NCI-H2171 treated with DMSO at 0.1 percent for 48 hours (cell line): Measurements from ENCODE around the gene OPN4.

ENCODE experiments used
- DNase-seq: peaks from one replicate; lab custom pipeline; 2025; lab: John Stamatoyannopoulos, UW

Gene OPN4

DNA sequence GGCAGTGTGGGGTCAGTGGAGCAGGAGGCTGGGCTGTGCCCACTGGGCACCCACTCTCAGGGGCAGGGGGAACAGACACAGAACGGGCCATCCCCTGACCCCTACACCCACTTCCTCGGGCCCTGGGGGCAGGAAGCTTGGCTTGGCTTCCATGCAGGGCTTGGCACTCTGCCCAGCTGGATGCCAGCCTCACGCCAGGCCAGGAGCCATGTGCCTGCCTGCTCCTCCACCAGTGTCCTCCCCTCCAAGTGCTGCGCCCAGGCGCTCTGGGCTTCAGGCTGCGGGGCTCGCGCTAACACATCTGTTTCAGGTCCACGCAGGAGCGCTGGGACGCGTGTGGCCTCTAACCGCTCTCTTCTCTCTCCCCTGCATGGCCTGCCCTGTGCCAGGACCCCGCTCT is 26.7 kb downstream of the OPN4 start:
- DNase-seq = no peak

DNA sequence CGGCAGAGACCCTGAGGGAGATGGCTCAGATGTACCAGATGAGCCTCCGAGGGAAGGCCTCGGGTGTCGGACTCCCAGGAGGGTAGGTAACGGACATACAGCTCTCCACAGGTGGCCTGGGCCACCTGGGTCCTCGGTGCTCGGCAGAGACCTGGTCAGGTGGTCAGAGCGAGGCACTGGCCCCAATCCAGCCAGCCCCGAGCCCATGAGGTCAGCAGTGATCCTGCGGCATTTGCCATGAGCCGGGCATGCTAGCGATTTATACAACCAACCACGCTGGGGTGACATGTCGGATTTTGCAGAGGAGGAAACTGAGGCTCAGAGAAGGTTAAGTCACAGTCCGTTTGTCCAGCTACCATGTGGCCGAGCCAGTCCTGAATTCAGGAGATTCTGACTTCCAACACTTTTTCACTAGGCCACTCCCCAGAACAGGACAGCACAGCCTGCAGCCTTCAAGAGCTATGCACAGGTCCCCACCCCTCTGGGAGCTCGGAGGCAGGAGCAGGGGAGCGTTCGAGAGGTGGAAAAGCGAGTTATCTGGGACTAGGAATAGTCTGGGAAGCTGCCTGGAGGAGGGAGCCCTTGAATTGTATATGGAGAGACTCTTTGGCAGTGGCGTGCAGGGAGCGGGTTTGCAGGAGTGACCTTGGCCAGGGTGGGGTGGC is 27.5 kb downstream of the OPN4 start:
- no peak for DNase-seq

DNA sequence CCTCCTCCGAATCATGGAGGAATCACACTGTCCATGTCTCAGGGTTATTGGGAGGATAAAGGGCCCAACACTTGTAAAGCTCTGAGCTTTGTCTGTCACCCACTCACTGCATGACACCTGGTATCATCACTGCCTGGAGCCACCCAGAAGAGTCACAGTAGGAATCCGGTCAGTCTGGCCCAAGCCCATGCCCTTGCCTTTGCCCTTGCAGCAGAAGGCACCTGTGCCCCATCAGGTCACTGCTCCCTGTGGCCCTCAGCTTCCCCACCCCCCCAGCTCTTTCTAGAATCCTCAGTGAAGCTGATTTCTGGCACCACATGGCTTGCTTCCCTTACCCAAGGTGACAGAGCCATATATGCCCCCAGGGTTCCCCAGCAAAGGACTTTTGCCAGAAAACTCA is 28.3 kb downstream of the OPN4 start:
- DNase-seq = no peak

DNA sequence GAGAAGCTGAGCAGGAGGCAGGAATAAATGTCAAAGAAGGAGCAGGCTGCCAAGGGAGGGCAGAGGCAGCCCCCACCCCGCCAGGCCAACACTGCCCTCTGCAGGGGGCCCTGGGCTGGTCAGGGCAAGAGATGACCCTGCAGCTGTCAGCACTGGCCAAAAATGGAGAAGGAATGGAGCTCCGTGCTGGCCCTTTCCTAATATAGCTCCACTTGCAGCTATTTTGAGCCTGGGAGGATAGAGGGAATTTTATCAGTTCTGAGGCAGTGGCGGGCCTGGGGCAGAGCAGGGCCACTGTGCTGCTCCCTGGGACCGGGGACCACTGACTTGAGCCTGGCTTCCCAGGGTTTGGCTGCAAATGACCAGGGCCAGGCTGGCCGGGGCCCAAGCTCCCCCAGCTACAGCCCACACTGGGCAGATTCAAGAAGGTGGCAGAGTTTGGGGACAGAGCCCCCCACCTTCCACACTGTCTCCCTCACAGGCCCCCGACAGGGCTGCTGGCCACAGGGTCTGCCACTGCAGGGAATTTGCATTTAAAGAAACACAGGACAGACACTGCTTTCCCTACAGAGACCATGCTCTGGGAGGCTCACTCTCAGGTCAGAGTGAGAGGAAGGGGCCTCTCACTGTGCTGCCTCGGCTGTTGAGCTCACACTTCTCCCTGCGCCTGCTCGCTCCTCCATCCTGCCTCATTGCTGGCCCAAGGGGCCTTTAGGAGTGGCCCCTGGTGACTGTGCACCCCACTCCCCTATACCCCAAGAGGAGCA is 30.2 kb downstream of the OPN4 start:
- no peak for DNase-seq

DNA sequence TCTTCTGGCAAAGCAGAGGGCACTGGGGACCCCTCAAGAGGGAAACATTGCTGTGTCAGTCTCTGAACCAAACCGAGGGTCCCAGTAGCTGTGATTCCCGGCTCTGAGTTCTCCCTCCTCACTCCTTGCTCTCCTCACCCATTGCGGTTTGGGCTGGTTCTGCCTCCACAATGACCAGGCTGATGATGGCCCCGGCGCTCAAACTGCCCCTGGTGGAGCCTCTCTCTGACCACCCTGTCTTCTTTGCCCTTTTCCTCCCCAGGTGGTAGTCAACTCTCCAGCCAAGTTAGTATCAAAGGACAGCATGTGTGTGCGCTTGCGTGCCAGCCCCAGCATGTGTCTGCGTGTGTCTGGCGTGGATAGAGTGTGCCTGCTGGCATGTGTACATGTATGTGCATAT is 31.1 kb downstream of the OPN4 start:
- no peak for DNase-seq

DNA sequence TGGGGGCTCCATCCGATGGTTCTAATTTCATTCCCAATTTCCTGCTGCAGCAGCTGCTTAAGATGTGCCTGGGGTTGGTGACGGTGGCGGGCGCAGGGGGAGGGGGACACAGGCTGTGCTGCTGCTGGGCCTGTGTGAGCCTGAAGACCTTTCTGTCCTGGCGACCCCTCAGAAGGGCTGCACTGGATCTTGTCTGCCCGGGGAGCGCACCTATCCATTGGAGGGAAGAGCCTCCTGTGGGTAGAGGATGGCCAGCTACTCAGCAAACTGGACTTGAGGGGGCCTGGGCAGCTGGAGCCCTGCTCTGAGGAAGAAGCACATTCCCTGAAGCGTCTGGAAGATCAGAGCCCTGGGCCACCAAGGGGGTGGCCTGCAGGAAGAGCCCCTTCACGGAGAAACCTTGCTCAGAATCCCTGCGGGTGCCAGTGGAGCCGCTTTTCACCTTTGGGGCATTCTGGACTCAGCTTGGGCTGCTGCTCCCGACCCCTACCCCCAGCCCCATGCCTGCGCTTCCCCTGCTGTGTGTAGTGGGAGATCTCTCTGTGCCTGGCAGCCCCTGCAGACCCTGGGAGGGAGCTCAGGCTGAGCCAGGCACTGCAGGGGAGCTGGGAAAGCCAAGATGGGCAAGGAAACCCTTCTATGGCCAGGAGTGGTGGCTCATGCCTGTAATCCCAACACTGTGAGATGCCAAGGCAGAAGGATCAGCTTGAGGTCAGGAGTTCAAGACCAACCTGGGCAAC is 31.7 kb downstream of the OPN4 start:
- no peak for DNase-seq

DNA sequence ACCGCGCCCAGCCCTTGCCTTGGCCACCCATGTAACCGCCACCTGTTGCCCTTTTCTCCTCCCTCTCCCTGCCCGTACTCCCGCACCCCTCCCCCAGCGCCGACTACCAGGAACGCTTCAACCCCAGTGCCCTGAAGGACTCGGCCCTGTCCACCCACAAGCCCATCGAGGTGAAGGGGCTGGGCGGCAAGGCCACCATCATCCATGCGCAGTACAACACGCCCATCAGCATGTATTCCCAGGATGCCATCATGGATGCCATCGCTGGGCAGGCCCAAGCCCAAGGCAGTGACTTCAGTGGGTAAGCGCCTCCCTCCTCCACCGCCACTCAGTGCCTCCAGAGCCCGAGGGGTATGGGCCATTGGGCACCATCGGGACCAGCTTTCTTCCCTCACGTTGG is 32.6 kb downstream of the OPN4 start:
- no peak for DNase-seq

DNA sequence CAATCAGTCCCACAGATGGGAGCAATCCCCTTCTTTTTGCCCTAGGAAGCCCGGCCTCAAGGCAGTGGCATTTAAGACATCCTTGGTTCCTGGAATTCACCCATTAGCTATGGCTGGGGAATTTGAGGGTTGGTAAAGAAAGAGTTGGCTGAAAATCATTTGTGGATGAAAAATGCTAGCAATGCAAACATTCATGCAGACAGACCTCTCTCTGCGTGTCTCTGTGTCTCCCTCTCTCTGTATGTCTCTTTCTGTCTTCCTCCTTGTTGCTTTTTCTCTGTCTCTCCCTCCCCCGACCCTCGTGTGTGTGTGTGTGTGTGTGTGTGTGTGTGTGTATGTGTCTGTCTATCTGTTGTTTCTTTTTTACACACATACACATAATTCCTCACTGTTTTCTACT is 33.4 kb downstream of the OPN4 start:
- no peak for DNase-seq

DNA sequence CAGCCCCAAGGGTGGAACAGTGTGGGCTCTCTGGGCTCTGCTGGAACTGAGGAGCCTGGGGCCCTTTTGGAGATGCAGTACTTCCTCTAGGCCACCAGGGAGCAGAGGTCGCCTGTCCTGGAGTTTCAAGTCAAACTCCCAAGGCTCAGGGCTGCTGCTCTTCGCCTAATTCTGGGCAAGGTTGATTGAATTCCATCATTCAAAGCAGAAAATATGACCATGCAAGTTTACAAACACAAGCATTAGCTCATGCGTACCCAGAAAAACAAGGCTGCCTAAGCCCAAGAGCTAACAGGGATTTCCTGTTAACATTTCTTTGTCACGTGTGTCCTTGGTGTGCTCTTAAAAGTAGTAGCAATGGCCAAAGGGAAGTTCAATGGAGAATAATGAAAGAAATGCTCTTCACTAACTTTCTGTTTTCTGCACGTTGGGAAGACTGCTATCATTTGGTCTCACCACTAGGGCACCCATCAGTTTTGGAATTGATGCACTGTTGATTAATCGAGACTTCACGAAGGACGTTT is 34.1 kb downstream of the OPN4 start:
- peak; percentile 55 for DNase-seq

DNA sequence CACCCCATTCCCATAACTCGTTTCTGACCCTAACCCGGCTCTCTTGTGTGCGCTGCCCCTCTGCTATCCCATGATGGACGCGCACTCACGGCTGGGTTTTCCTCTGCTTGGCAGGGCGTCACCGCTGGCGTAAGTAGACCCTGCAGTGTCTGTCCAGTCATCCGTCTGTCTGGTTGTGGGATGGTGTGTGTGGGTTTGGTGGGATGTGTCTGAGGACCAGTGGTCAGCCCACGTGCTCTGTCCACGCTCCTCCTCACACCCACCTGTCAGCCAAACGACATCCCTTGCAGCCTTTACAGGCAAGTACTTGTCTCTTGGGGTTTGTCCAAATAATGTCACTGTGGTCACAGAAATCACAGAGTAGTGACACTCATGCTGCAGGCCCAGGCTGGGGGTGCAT is 34.8 kb downstream of the OPN4 start:
- DNase-seq = no peak

DNA sequence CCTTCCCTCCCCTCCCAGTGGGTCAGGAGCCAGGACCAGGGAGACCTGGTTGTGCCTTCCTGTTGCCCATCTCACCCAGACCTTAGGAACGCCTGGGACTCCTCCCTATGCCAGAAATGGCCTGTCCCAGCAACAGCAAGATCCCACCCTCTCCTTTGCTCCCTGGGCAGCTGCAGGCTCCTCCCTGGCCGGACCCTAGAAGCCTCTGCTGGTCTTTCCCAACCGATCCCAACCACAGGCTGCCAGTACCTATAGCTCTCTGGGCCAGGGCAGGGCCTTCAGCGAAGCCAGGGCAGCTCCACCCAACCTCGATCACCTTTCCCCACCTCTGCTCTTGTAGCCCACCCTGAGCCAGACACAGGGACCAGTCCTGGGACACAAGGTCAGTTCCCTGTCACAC is 35.9 kb downstream of the OPN4 start:
- no peak for DNase-seq

DNA sequence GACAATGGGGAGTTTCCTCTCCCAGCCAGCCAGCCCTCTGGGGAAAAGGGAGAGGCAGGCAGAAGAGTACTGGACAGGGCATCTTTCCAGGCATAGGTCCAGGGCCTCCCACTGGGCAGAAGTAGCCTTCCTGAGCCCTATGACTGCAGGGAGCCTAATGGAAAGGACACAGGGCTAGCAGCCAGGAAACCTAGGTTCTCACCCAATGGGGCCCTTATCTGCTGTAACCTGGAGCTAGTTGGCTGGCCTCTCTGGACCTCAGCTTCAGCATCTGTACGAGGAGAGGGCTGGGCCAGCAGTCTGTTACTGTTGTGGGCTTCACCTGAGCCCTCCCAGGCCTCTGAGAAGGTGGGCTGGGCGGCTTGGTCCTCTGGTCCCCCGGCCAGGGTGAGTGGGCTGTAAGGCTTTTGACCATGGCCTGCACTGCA is 36.3 kb downstream of the OPN4 start:
- no peak for DNase-seq

DNA sequence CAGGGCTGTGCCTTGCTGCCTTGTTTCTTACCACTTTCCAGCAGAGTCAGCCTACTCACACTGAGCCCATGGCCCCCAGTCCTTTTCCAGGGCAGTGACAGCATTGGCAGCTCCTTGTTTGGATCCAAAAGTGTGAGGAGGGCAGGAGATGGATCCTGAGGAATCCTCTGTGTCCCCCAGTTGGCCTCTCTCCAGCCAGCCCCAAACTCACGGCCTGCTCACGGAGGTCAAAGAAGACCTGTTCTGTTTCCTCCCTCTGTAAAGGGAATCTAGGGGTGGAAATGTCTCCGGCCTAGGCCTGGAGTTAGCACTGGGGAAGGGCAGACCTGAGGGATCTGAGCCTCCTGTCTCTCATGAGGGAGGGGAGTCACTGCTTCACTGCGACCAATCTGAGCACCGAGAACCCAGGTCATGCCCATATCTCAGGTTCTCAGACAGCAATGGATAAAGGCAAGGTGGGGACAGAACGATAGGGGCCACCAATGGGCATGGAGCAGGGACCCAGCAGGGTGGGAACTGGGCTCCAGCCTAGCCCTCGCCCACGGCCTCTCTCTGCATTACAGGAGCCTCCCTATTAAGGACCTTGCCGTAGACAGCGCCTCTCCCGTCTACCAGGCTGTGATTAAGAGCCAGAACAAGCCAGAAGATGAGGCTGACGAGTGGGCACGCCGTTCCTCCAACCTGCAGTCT is 37.1 kb downstream of the OPN4 start:
- no peak for DNase-seq

DNA sequence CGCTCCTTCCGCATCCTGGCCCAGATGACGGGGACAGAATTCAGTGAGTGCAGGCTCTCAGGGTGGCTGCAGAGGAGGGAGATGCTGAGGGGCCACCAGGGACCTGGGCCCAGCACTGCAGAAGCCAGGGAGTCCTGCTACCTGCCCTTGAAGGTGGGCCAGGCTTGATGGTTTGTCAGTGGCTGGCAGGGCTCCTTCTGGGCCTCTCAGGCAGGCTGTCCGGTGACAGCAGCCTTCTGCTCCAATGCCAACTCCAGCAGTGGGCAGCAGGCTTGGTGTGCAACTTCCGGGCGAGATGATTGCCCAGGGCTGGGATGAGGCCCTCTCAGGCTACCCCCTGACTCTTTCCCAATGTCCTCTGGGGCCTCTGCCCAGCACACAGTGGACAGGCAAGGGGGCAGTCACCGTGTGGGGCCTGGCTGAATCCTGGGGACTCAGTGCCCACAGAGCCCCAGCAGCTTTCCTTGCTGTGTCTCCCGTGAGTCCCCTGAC is 37.7 kb downstream of the OPN4 start:
- no peak for DNase-seq

DNA sequence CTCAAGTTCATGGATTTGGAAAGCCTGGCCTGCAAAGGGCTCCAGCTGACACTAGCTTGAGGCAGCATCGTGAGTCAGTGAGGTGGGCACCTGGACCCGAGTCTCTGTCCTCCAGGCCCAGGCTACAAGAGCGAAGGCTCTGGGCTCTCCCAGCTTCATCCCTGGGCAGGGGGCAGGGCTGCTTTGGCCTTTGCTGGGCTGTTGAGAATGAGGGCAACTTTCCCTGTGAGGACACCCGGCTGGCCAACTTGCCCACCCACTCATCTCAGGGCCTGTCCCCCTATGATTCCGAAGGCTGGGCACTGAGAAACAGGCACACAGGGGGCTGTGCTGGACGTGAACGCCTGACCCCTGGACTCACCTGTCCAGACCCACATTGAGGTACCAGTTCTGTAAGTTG is 38.3 kb downstream of the OPN4 start:
- no peak for DNase-seq

DNA sequence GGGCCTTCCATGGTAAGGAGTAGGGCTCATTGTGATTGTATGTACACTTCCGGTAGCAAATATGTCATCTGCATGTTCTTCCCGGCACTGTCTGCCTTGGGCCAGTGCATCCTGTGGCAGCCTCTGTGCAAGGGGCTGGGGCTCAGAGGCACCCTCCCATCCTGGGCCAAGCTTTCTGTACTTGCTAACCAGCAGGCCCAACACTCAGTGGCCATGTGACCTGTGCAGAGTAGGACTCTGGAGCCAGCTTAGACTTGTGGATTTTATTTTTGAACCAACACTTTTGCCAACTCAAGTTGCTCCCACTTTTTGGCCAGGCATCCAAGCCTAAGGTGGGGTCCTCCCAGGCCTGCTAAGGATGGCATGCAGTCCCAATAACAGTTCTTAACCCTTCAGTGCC is 38.9 kb downstream of the OPN4 start:
- DNase-seq = no peak

DNA sequence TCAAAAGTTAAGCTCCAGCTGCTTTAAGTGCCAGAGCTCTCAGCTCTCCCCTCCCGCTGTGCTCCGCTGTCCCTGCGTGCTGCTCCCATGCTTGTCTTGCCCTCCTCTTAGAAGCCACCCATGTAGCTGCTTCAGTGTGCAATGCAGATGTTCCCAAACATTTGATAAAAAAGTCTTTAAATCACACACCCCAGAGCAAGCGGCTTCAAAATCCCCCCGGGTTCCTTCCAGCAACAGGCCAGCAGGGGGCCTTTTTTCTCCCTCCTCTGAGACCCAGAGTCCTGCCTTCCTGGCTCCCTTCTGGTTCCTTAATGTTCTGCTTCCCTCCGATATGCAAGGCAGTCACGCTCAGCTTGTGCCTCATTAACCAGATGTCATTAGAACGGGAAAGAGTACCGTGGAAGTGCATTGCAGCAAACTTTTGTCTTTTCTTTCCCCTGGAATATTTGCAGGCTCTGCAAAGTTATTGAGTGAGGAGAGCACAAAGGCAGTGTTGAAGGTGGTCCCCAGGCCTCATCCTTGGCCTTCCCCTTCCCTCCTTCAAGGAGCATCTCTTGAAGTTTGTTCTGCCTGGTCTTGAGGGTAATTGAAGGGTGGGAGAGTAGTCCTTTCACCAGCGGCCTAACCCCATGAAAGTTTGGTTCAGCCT is 39.5 kb downstream of the OPN4 start:
- DNase-seq = no peak

DNA sequence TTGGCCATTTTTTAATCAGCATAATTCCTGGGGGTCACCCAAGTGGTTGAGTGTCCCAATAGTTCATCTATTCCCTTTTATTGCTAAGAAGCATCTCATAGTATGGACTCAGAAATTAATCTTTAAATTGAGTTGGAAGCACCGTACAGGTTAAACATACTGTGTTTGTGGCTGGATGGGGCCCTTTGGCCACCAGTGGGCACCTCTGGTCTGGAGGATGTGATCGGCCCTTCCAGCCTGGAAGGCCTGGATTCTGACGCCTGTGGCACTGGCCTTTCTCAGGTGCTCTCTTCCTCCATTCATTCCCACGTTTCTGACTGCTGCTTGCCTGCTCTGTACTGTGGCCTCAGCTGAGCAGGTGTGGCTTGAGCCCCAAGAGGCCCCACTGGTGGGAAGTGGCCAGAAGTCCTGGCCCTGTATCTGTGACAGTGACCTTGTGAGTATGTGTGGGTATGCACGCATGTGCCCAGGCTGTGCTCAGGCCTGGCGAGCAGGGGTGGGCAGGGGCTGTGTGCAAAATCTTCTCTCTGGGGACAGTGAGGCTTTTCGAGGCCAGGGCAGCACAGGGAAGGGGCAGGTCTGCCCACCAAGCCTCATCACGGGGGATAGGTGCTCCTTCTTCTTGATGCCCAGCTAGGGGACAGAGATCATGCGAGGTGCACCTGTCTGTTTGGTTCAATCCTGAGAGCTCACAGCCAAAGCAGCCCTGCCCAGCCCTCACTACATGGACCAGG is 44.0 kb downstream of the OPN4 start:
- no peak for DNase-seq

DNA sequence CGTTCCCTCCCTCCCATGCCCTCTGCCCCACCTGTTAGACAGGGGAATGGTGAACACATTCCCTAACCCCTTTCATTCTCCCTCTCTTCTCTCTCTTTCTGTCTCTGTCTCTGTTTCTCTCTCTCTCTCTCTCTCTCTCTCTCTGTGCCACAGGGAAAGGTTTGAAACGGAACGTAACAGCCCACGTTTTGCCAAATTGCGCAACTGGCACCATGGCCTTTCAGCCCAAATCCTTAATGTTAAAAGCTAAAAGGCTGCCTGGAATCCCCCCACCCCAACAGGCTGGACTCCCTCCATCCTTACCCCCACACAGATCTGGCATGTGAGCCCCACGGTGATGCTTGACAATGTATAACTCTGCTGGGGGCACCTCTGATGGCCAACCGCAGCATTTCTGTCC is 44.8 kb downstream of the OPN4 start:
- DNase-seq = no peak

DNA sequence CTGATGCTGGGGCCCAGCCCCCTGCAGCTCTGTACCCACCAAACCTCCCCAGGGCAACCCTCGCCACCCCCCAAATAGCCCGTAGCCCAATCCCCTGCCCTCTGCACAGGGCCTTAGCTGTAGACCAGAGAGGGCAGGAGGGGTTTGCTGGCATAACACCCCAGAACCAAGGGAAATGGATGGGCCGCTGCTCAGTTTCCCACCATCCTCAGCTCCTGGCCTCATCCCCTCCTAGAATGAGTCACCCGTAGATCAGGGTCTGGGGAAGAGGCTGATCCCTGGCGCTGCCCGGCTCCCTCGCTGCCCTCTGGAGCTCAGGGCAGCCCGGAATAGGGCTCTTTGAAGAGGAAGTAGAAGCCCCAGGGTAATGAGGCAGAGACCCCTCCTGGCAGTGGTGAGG is 45.2 kb downstream of the OPN4 start:
- DNase-seq = no peak
